ENCODE data around the gene GMIP.
"Not testable (repeated sequence)": the region's sequence is repeated elsewhere in the genome, so short reads cannot be mapped to it uniquely, and the experiment has no call there.

The GMIP gene, protein sequence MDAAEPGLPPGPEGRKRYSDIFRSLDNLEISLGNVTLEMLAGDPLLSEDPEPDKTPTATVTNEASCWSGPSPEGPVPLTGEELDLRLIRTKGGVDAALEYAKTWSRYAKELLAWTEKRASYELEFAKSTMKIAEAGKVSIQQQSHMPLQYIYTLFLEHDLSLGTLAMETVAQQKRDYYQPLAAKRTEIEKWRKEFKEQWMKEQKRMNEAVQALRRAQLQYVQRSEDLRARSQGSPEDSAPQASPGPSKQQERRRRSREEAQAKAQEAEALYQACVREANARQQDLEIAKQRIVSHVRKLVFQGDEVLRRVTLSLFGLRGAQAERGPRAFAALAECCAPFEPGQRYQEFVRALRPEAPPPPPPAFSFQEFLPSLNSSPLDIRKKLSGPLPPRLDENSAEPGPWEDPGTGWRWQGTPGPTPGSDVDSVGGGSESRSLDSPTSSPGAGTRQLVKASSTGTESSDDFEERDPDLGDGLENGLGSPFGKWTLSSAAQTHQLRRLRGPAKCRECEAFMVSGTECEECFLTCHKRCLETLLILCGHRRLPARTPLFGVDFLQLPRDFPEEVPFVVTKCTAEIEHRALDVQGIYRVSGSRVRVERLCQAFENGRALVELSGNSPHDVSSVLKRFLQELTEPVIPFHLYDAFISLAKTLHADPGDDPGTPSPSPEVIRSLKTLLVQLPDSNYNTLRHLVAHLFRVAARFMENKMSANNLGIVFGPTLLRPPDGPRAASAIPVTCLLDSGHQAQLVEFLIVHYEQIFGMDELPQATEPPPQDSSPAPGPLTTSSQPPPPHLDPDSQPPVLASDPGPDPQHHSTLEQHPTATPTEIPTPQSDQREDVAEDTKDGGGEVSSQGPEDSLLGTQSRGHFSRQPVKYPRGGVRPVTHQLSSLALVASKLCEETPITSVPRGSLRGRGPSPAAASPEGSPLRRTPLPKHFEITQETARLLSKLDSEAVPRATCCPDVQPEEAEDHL

DNA sequence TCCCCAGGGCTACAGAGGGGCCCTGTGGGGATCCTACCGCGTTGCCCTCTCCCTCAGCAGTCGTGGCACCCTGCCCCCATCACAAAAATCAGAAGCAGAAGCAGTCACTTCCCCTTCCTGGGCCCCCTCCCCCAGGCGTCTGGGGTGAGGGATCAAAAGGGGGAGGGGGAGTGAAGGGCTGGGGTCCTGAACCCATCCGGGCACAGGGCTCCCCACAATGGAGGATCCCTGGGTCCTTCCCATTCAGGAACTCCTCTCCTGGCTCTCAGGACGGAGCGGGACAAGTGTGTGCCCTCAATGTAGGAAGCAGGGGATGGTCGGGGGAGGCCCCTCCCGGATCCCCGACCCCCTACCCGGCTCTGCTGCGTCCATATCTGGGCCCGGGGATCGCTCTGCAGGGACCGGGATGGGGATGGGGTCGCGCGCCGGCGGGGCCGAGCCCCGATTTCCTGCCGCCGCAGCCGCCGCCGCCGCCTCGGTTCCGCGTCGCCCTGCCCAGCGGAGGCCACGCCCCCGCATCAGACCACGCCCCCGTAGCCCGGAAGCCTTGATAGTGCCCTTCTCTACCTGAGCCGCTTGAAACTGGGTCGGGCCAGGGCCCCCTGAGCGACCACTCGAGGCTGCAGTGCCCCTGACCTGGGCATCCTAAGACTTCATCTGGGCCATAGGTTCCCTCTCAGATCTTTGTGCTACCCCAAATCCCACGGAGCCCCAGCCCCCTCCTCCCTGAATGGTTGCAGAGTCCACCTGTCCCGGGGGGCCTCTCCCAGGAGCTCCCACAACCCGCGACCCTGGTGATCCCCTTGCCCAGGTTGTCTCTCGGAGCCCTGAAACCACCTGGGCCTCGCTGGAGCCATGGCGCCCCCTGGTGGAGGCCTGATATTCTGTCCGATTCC, at the start of gene GMIP:
Gene GMIP (minus strand): TSS at position 500 of the 896 bp plus-strand sequence. CDS start 128 bp downstream, at position 372.
- DNase-seq (peak; percentile 90), ATAC-seq (peak; percentile 79)

DNA sequence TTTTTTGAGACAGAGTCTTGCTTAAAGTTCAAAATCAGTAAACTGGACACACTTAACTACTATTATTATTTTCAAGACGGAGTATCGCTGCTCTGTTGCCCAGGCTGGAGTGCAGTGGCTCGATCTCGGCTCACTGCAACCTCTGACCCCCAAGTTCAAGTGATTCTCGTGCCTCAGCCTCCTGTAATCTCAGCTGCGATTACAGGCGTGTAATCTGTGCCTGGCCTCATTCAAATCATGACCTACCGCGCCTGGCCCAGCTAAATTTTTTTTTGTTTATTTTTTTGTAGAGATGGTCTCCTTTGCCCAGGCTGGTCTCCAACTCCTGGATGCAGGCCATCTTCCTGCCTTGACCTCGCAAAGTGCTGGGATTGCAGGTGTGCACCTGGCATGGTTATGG, 48.2 kb upstream of the GMIP start:
- DNase-seq (no peak), ATAC-seq (no peak)

DNA sequence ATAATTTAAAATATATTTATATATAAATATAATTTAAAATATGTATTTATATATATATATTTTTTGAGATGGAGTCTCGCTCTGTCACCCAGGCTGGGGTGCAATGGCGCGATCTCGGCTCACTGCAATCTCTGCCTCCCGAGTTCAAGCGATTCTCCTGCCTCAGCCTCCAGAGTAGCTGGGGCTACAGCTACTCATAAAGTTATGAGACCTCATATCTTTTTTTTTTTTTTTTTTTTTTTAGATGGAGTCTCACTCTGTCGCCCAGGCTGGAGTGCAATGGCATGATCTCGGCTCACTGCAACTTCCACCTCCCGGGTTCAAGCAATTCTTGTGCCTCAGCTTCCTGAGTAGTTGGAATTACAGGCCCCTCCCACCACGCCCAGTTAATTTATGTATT, 45.6 kb upstream of the GMIP start:
- not testable (repeated sequence) for ATAC-seq, DNase-seq

DNA sequence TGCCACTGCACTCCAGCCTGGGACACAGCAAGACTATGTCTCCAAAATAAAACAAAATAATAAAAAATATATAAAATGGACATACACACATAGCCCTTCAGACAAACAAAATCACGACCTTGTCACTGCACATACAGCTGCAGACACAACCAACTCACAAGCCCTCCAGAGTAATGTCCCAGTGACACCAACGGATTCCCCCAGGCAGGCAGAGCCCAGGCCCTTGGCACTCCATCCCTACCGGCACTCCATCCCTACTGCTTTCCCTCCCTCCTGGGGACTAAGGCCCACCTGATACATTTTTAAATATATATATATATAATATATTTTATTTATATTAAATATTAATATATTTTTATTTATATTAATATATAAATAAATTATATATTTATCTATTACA, 43.6 kb upstream of the GMIP start:
- ATAC-seq (peak; percentile 59), DNase-seq (no peak)

DNA sequence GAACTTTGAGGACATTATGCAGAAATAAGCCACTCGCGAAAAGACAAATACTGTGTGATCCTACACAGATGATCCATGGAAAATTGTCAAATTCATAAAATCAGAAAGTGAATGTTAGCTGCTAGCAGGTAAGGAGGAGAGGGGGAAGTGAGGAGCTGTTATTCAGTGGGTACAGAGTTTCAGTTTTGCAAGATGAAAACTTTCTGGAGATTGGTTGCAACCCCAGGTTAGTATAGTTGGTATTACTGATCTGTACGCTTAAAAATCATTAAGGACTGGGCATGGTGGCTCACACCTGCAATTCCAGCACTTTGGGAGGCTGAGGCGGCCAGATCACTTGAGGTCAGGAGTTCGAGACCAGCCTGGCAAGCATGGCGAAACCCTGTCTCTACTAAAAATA, 43.1 kb upstream of the GMIP start:
- no peak for DNase-seq
- no peak for ATAC-seq

DNA sequence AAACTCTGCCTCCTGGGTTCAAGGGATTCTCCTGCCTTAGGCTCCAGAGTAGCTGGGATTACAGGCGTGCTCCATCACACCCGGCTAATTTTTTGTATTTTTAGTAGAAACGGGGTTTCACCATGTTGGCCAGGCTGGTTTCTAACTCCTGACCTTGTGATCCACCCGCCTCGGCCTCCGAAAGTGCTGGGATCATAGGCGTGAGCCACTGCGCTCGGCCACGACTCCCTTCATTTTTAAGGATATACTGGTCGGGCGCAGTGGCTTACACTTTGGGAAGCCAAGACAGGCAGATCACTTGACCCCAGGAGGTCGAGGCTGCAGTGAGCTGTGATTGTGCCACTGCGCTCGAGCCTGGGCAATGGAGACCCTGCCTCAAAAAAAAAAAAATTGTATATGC, 42.7 kb upstream of the GMIP start:
- ATAC-seq, DNase-seq: not testable (repeated sequence)

DNA sequence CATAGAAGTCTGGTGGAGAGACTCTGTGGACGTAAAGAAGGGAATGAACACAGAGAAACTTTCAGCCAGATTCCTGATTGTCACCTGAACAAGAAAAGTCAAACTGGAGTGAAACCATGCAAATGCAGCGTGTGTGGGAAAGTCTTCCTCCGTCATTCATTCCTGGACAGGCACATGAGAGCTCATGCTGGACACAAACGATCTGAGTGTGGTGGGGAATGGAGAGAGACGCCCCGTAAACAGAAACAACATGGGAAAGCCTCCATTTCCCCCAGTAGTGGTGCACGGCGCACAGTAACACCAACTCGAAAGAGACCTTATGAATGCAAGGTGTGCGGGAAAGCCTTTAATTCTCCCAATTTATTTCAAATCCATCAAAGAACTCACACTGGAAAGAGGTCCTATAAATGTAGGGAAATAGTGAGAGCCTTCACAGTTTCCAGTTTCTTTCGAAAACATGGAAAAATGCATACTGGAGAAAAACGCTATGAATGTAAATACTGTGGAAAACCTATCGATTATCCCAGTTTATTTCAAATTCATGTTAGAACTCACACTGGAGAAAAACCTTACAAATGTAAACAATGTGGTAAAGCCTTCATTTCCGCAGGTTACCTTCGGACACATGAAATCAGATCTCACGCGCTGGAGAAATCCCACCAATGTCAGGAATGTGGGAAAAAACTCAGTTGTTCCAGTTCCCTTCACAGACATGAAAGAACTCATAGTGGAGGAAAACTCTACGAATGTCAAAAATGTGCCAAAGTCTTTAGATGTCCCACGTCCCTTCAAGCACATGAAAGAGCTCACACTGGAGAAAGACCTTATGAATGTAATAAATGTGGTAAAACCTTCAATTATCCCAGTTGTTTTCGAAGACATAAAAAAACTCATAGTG, 36.0 kb upstream of the GMIP start:
- no peak for ATAC-seq
- no peak for DNase-seq

DNA sequence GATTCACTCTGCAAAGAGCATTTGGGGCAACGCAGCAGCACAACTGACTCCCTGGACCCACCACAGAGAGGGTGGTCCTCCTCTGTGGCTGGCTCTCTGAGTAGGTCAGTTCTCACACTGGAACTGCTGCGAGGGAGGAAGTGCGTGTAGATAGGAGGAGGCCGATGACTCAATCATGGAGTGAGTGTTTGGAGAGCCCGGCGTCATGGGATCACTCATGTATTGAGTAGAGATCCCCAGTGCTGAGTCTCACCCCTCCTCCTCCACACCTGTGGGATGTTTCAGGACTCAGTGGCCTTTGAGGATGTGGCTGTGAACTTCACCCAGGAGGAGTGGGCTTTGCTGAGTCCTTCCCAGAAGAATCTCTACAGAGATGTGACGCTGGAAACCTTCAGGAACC, 34.1 kb upstream of the GMIP start:
- DNase-seq: no peak
- no peak for ATAC-seq

DNA sequence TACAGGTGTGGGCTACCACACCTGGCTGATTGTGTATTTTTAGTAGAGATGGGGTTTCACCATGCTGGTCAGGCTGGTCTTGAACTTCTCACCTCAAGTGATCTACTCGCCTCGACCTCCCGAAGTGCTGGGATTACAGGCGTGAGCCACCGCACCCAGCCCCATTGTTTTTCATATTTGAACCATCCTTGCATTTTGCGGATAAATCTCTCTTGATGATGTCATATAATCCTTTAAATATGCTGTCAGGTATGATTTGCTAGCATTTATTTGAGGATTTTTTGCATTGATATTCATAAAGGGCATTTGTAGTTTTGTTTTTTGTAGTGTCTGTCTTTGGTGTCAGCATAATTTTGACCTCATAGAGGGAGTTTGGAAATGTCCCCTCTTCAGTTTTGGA, 30.9 kb upstream of the GMIP start:
- DNase-seq (no peak), ATAC-seq (no peak)

DNA sequence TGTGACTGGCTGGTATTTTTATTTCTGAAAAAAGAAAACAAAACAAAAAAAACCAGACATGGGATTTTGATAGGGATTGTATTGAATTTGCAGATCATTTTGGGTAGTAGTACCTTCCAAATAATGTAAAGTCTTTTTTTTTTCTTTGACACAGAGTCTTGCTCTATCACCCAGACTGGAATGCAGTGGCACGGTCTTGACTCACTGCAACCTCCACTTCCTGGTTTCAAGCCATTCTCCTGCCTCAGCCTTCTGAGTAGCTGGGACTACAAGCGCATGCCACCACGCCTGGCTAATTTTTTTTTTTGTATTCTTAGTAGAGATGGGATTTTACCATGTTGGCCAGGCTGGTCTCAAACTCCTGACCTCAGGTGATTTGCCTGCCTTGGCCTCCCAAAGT, 29.4 kb upstream of the GMIP start:
- DNase-seq: no peak
- ATAC-seq: no peak

DNA sequence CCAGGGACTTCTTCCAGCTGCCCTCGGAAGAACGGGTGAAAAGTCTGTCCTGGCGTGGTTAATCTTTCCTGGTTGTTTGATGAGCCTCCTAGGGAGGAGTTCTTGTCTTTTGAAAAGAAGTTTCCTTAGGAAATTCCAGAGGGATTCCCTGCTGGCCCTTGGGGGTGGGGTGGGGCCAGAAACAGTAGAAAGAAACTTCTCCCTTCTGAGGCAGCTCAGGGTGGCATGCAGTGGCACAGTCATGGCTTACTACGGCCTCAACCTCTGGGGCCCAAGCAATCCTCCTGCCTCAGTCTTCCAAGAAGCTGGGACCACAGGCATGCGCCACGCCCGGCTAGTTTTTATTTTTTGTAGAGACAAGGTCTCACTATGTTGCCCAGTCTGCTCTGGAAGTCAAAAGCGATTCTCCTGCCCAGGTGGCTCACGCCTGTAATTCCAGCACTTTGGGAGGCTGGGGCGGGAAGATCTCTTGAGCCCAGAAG, 26.7 kb upstream of the GMIP start:
- DNase-seq (no peak), ATAC-seq (no peak)

DNA sequence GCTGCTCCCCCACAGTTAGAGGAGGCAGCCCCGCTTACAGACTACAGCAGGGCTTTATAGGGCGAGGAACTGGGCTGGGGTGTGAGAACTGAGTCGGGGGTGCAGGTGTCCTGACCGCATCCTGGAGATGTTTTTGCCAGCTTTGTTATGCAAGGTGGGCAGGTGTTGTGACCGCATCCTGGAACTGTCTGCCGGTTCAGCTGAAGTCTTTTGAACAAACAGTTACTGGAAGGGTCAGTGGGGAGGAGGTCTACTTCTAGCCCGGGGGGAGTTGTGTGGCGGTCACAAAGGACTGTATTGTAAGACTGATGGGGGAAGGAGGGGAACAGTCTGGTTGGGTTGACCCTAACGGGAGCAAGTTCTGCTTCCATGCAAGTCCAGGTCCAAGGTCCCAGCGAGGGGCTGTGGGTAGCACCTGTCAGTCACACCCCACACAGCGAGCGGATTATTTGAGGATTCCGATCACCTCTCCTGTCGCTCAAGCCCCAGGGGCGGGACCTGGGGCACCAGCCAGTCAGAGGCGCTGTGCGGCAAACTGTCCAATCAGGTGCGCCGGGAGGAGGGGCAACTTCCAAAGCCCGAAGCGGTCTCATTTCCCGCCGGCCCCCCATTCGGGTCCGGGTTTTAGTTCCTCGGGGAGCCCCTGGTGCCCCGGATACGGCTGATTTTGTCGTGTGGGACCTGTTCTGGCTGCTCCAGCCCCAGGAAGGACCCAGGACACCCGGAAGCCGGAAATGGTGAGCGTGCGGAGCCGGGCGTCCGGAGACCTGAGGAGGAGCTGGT, 25.0 kb upstream of the GMIP start, which contains the start of gene ZNF101:
Gene ZNF101 (plus strand): TSS at position 610 of the 783 bp plus-strand sequence. CDS start 125 bp downstream, at position 735.
- peak; percentile 96 for DNase-seq
- ATAC-seq: peak; percentile 84

DNA sequence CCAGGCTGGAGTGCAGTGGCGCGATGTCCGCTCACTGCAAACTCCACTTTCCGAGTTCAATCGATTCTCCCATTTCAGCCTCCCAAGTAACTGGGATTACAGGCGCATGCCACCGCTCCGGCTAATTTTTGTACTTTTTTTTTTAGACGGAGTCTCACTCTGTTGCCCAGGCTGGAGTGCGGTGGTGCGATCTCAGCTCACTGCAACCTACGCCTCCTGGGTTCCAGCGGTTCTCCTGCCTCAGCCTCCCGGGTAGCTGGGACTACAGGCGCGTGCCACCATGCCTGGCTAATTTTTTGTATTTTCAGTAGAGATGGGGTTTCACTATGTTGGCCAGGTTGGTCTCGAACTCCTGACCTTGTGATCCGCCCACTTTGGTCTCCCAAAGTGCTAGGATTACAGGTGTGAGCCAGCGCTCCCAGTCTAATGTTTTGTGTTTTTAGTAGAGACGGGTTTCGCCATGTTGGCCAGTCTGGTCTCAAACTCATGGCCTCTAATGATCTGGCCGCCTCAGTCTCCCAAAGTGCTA, 22.0 kb upstream of the GMIP start:
- ATAC-seq: not testable (repeated sequence)

DNA sequence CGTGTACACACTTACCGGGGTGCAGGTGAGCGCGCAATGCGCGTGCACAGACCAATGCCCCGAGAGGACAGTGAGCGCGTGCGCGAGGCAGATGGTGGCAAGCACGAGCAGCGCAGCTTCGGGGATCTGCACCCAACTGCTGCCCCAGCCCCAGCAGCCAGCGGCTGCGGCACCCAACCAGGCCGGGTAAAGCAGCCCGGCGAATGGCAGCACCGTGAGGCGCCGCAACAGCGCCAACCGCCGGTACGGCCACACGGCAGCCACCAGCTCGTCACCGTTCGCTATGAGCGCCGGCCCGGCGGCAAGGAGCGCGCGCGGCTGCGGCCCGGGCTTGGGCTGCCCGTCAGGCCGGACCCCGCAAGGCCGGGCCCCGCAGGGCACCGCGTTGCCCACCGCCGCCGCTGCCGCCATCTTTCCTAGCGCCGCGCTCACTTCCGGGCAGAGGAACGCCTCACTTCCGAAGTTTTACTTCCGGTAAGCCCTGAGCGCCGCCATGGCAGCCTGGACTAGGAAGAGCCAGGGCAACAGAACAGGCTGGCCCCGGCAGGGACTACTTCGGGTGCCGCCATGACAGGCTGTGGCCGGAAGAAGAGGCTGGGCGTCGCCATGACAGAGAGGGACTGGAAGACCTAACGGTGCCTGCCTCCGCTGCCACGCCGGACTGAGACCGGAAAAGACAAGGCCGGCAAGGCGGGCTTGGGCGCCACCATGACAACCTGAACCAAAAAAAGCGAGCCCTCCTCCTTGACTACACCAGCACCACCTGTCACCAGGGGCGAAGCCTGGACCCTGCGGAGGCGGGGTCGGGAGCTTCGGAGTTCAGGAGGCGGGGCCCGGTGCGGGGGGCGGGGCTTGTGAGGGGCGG, 20.0 kb upstream of the GMIP start, which contains the start of gene ATP13A1:
Gene ATP13A1 (minus strand): TSS at position 421 of the 865 bp plus-strand sequence. CDS start 10 bp downstream, at position 411.
- ATAC-seq (peak; percentile 80), DNase-seq (peak; percentile 91)

More for the DNA sequence above, 22.0 kb upstream of the GMIP start:
- DNase-seq: not testable (repeated sequence)

DNA sequence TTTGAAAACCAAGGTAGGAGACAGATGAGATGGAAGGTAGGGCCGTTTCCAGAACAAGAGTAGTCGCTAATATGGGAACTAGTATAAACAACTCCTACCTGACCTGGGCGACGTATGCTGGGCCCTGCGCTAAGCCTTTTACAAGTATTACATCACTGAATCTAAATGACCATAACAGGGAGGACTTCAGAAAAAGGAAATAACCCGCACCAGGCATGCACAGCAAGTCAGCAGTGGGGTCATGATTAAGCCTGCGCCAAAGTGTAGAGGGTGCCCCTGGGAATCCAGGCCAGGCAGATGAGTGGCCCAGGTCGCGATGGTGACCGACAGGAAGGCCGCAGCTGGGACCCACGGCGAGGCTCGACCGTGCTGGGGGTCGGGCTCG, 19.4 kb upstream of the GMIP start:
- ATAC-seq (no peak), DNase-seq (no peak)

DNA sequence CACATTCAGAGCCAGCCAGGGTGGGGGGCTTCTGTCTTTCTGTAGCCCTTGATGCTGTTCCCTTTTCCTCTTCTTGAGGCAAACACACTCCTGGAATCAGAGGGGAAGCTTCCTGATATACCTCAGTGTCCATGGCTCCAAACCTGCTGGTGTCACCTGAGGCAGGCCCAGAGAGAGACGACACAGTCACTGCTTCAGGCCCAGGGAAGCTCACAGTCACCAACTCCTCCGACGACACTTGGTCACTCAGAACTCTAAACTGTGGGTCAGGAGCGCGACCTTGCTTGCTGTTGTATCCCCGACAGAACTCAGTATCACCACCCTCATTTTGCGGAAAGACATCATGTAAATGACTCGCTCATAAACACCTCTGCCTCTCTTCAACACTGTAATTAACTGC, 18.9 kb upstream of the GMIP start:
- ATAC-seq (no peak), DNase-seq (no peak)

DNA sequence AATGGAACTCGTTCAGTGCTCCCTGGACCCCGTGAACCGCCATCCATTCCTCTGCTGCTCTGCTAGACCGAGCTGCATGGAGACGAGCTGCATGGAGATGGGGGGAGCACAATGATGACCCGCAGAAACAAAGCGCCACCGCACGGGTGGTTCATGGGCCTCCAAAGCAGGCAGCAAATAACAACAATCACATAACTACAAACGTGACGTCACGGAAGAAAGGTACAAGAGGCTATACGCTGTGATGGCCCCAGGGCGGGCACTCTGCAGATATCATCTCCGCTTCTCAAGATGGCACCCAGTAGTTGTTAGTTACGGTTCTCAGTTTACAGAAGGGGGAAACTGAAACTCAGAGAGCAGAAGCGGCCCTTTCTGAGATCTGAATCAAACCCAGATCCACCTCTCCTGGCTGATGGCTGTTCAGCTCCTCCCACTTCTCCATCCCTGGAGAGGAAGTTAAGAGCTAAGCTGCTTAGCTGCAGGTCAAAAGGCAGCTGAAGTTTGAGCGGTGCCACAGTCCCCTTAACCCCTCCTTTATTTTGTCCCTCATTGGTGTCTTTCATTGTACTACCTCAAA, 18.3 kb upstream of the GMIP start:
- DNase-seq: peak; percentile 35
- ATAC-seq: peak; percentile 20

DNA sequence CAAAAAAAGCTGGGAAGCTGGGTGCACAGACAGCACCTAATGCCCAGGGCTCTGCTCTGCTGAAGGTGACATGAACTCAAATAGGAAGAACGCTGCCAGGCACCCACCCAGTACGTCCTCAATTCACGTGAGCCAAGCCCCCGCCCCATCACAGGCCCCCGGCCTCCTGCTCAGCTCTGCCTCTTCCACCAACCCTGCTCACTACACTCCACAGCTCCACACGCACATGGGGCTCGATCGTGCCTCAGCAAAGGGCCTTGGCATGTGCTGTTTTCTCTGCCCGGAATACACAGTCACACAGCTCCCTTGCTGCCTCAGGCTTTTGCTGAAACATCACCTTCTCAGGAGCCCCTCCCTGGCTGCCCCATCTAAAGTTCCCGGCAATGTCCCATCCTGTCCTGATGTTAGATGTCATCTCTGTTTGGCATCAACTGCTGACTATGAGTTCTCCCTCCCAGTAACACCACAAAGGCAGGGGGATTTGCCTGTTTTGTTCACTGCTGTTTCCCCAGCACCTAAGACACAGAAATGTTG, 17.8 kb upstream of the GMIP start:
- no peak for DNase-seq
- no peak for ATAC-seq
